Spleen (tissue), 7 donors: ENCODE measurements around the gene FBN1.

Experiments used
- POLR2A ChIP-seq, 3 donors: fragments of 450-650 bp; IDR thresholded peaks; one replicate each; pipeline ENCODE4 v1.5.1; 2017; ENCODE audit warnings: antibody characterized with exemption in 3 of 3, mild to moderate bottlenecking in 1 of 3
- POLR2AphosphoS5 ChIP-seq, 3 donors: sonication (generic); formaldehyde crosslinking; IDR thresholded peaks; one replicate each; pipeline ENCODE4 v1.5.1; 2017; ENCODE audit warnings: antibody characterized with exemption in 3 of 3
- TF ChIP-seq, protein P1 (sequence below), 11 experiments: fragments of 200-600 bp in 7 of 11; fragments of 450-650 bp in 4 of 11; sonication (generic) in 4 of 11; IDR thresholded peaks in 8 of 11; conservative IDR thresholded peaks in 3 of 11; 1 replicate in 7 of 11; 2 replicates in 4 of 11; pipeline versions ENCODE4 v1.4.0 to v1.8.0; 2016 to 2021; ENCODE audit warnings: antibody characterized with exemption in 11 of 11, inconsistent platforms in 4 of 11, mild to moderate bottlenecking in 1 of 11
- donor health status: DM: no; HTN: no; CAD: no; lungs with moderate emphysema.
- donor health status: DM: no; HTN: no; CAD: no.
- donor health status: DM: no; HTN: no; CAD: no.

DNA sequence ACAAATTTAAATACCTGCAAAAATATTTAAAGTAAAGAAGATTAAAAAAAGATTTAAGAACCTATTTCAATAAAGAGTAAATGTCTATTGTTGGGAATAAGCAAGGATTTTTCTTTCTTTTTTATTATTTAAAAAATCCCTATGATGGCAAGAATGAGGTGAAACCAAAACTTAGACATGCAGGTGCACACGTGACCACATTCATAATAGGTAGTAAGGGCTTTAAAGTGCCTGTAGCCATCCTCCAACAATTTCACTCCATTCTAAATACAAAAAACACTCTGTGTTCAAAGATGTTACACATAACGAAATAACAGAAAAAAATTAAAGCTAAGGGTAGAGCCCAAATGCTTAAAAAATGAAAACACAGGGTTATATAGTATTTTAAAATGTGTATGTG is 74.0 kb downstream of the FBN1 start:
- TF ChIP-seq, protein P1, sequence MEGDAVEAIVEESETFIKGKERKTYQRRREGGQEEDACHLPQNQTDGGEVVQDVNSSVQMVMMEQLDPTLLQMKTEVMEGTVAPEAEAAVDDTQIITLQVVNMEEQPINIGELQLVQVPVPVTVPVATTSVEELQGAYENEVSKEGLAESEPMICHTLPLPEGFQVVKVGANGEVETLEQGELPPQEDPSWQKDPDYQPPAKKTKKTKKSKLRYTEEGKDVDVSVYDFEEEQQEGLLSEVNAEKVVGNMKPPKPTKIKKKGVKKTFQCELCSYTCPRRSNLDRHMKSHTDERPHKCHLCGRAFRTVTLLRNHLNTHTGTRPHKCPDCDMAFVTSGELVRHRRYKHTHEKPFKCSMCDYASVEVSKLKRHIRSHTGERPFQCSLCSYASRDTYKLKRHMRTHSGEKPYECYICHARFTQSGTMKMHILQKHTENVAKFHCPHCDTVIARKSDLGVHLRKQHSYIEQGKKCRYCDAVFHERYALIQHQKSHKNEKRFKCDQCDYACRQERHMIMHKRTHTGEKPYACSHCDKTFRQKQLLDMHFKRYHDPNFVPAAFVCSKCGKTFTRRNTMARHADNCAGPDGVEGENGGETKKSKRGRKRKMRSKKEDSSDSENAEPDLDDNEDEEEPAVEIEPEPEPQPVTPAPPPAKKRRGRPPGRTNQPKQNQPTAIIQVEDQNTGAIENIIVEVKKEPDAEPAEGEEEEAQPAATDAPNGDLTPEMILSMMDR (IDR thresholded peaks at IDR 0.05 in 8 of 11, conservative IDR thresholded peaks at IDR 0.05 in 3 of 11) = no peak
- TF ChIP-seq POLR2AphosphoS5 (IDR thresholded peaks at IDR 0.05) (no peak), POLR2A (IDR thresholded peaks at IDR 0.05) (no peak)
